H9 (cell line): ENCODE data around the gene MYOD1. TPM values are rescaled to one million over a fixed set of nuclear protein-coding genes. Genes with fewer than 3 reads are reported as not detected.

ENCODE experiments used
- DNase-seq: peaks from one replicate; pipeline ENCODE4 v3.0.0-alpha.2; 2017
- H2AFZ ChIP-seq: one replicate; pipeline ENCODE4 v1.6.1; 2013; ENCODE audit warnings: mild to moderate bottlenecking, low read length, control low read depth, moderate library complexity
- H2AK5ac ChIP-seq: 2 replicates; pipeline ENCODE4 v1.6.1; 2013; ENCODE audit warnings: low read length, control low read depth, mixed read lengths; ENCODE audit not compliant: insufficient read length
- H2BK120ac ChIP-seq: one replicate; pipeline ENCODE4 v1.6.1; 2013; ENCODE audit warnings: low read depth, mild to moderate bottlenecking, low read length, control low read depth, inconsistent platforms; ENCODE audit not compliant: poor library complexity, severe bottlenecking
- H2BK12ac ChIP-seq: 2 replicates; pipeline ENCODE4 v1.6.1; 2013; ENCODE audit warnings: low read length, control low read depth, mixed read lengths, low read depth; ENCODE audit not compliant: insufficient read length
- H2BK15ac ChIP-seq: 2 replicates; pipeline ENCODE4 v1.6.1; 2013; ENCODE audit warnings: low read depth, low read length, control low read depth
- H2BK20ac ChIP-seq: one replicate; pipeline ENCODE4 v1.6.1; 2013; ENCODE audit warnings: low read depth, mild to moderate bottlenecking, low read length, control low read depth, inconsistent platforms; ENCODE audit not compliant: poor library complexity, severe bottlenecking
- H2BK5ac ChIP-seq: 2 replicates; pipeline ENCODE4 v1.6.1; 2013; ENCODE audit warnings: low read length, control low read depth, mixed read lengths; ENCODE audit not compliant: insufficient read length
- H3K14ac ChIP-seq: 2 replicates; pipeline ENCODE4 v1.6.1; 2013; ENCODE audit warnings: low read length, control low read depth; ENCODE audit not compliant: insufficient read depth
- H3K18ac ChIP-seq: 2 replicates; pipeline ENCODE4 v1.6.1; 2013; ENCODE audit warnings: low read depth, mild to moderate bottlenecking, mixed read lengths, low read length, control low read depth; ENCODE audit not compliant: insufficient read length
- H3K23ac ChIP-seq: 2 replicates; pipeline ENCODE4 v1.6.1; 2013; ENCODE audit warnings: low read length, control low read depth, mixed read lengths, low read depth; ENCODE audit not compliant: insufficient read length
- H3K23me2 ChIP-seq: 2 replicates; pipeline ENCODE4 v1.6.1; 2013; ENCODE audit warnings: low read depth, mild to moderate bottlenecking, mixed read lengths, low read length, control low read depth; ENCODE audit not compliant: insufficient read length, poor library complexity, severe bottlenecking
- H3K27ac ChIP-seq: 2 replicates; pipeline ENCODE4 v1.5.1; 2013; ENCODE audit warnings: low read length, control low read depth, mixed read lengths, low read depth; ENCODE audit not compliant: insufficient read length
- H3K27me3 ChIP-seq: 2 replicates; pipeline ENCODE4 v1.6.1; 2013; ENCODE audit warnings: low read length, control low read depth, inconsistent platforms; ENCODE audit not compliant: insufficient read depth
- H3K4ac ChIP-seq: 2 replicates; pipeline ENCODE4 v1.6.1; 2013; ENCODE audit warnings: low read depth, mild to moderate bottlenecking, control low read depth, inconsistent platforms, low read length, moderate library complexity
- H3K4me1 ChIP-seq: 2 replicates; pipeline ENCODE4 v1.6.1; 2013; ENCODE audit warnings: low read length, control low read depth, inconsistent platforms; ENCODE audit not compliant: insufficient read depth
- H3K4me2 ChIP-seq: 2 replicates; pipeline ENCODE4 v1.6.1; 2013; ENCODE audit warnings: low read length, control low read depth, mixed read lengths; ENCODE audit not compliant: insufficient read length, insufficient read depth
- H3K56ac ChIP-seq: 2 replicates; pipeline ENCODE4 v1.6.1; 2013; ENCODE audit warnings: low read depth, mild to moderate bottlenecking, mixed read lengths, low read length, control low read depth; ENCODE audit not compliant: insufficient read length
- H3K79me1 ChIP-seq: 2 replicates; pipeline ENCODE4 v1.6.1; 2013; ENCODE audit warnings: low read depth, mild to moderate bottlenecking, moderate library complexity, low read length, control low read depth, inconsistent platforms; ENCODE audit not compliant: insufficient read depth, poor library complexity, severe bottlenecking
- H3K79me2 ChIP-seq: 2 replicates; pipeline ENCODE4 v1.6.1; 2013; ENCODE audit warnings: low read length, control low read depth, inconsistent platforms; ENCODE audit not compliant: insufficient read depth
- H3K9ac ChIP-seq: 2 replicates; pipeline ENCODE4 v1.6.1; 2013; ENCODE audit warnings: low read length, control low read depth, mixed read lengths; ENCODE audit not compliant: insufficient read length; ENCODE audit errors: extremely low read depth
- H3K9me3 ChIP-seq: one replicate; pipeline ENCODE4 v1.6.1; 2013; ENCODE audit warnings: low read depth, low read length, inconsistent platforms; ENCODE audit not compliant: control insufficient read depth
- H3T11ph ChIP-seq: one replicate; pipeline ENCODE4 v1.6.1; 2013; ENCODE audit warnings: mild to moderate bottlenecking, low read length, control low read depth, inconsistent platforms
- H4K20me1 ChIP-seq: one replicate; pipeline ENCODE4 v1.6.1; 2013; ENCODE audit not compliant: control insufficient read depth, insufficient read length, insufficient read depth
- H4K5ac ChIP-seq: 2 replicates; pipeline ENCODE4 v1.6.1; 2013; ENCODE audit warnings: low read depth, mild to moderate bottlenecking, mixed read lengths, low read length, control low read depth; ENCODE audit not compliant: insufficient read length
- H4K8ac ChIP-seq: replicated peaks from 2 replicates; pipeline ENCODE4 v1.6.1; 2013; ENCODE audit warnings: low read length, control low read depth, mixed read lengths, low read depth; ENCODE audit not compliant: insufficient read length
- H4K91ac ChIP-seq: 2 replicates; pipeline ENCODE4 v1.6.1; 2013; ENCODE audit warnings: low read depth, mild to moderate bottlenecking, moderate library complexity, mixed read lengths, low read length, control low read depth; ENCODE audit not compliant: insufficient read length
- H3K27ac Mint-ChIP-seq, 3 experiments: 2 replicates in 2 of 3; 3 replicates in 1 of 3; pipeline ENCODE4 v1.8.0; 2020 to 2021; ENCODE audit warnings: mixed read lengths in 3 of 3, mild to moderate bottlenecking in 1 of 3, moderate library complexity in 1 of 3
- H3K27me3 Mint-ChIP-seq: 2 replicates; pipeline ENCODE4 v1.8.0; 2021; ENCODE audit warnings: low read depth, mild to moderate bottlenecking, moderate library complexity, mixed read lengths
- H3K36me3 Mint-ChIP-seq, 3 experiments: 2 replicates in 2 of 3; 3 replicates in 1 of 3; pipeline ENCODE4 v1.8.0; 2020 to 2021; ENCODE audit warnings: low read depth in 3 of 3, mixed read lengths in 3 of 3; ENCODE audit not compliant: insufficient read depth in 1 of 3
- H3K4me1 Mint-ChIP-seq, 2 experiments: 2 replicates each; pipeline ENCODE4 v1.8.0; 2020; ENCODE audit warnings: mixed read lengths in 2 of 2
- H3K4me3 Mint-ChIP-seq, 2 experiments: 2 replicates in 1 of 2; 3 replicates in 1 of 2; pipeline ENCODE4 v1.8.0; 2020 to 2021; ENCODE audit warnings: mild to moderate bottlenecking in 2 of 2, mixed read lengths in 2 of 2, moderate library complexity in 1 of 2
- H3K9me3 Mint-ChIP-seq, 2 experiments: 2 replicates in 1 of 2; 3 replicates in 1 of 2; pipeline ENCODE4 v1.8.0; 2020; ENCODE audit warnings: mild to moderate bottlenecking in 2 of 2, mixed read lengths in 2 of 2, moderate library complexity in 1 of 2
- WGBS: extraction: QIAGEN DNeasy Blood & Tissue Kit; methylation state at CpG from one replicate; pipeline ENCODE4 v1.1.7; 2013; ENCODE audit warnings: missing lambda C conversion rate, low lambda C conversion rate, mixed read lengths; ENCODE audit not compliant: insufficient read length; ENCODE audit errors: extremely low coverage; 5-methylcytosine and 5-hydroxymethylcytosine counted together
- total RNA-seq: library from RNA; stranded (reverse); gene quantifications from 2 replicates; pipeline ENCODE4 v1.2.1, GENCODE V29; 2021
- TF ChIP-seq, protein P1 (sequence below): fragments of 200-600 bp; sonication (generic); conservative IDR thresholded peaks from 3 replicates; pipeline ENCODE4 v1.8.0; 2021; ENCODE audit warnings: antibody characterized with exemption, mild to moderate bottlenecking

The MYOD1 gene
- total RNA-seq, 1 experiment from 2014 or later: not detected

GRCh38 chr11:17719938-17720795, 796 bp downstream of the MYOD1 start:
- no peaks in the 10 kb centered on the region for H3K9me3 ChIP-seq
- H3T11ph ChIP-seq: no peak overlapping the region
- no CpG with 5 or more reads among the region's 85 CpGs for WGBS
- peak; percentile 74 for DNase-seq
- H3K27ac ChIP-seq: no peak overlapping the region
- Mint-ChIP-seq H3K36me3 (no peaks in the 10 kb centered on the region), H3K27me3 (no peaks in the 10 kb centered on the region; the same call in none of the 2 replicates), H3K27ac (no peak overlapping the region), H3K4me1 (peaks cover 15 to 28% of the 10 kb centered on the region in 2 experiments), H3K9me3 (peaks cover 0 to 3% of the 10 kb centered on the region in 2 experiments; a peak in 1 of 5 replicates), H3K4me3 (peak overlapping the region; percentile 43 to 72; a peak in 4 of 5 replicates)
- H4K20me1 ChIP-seq: no peaks in the 10 kb centered on the region
- H2BK12ac ChIP-seq: no peak overlapping the region
- TF ChIP-seq, protein P1, sequence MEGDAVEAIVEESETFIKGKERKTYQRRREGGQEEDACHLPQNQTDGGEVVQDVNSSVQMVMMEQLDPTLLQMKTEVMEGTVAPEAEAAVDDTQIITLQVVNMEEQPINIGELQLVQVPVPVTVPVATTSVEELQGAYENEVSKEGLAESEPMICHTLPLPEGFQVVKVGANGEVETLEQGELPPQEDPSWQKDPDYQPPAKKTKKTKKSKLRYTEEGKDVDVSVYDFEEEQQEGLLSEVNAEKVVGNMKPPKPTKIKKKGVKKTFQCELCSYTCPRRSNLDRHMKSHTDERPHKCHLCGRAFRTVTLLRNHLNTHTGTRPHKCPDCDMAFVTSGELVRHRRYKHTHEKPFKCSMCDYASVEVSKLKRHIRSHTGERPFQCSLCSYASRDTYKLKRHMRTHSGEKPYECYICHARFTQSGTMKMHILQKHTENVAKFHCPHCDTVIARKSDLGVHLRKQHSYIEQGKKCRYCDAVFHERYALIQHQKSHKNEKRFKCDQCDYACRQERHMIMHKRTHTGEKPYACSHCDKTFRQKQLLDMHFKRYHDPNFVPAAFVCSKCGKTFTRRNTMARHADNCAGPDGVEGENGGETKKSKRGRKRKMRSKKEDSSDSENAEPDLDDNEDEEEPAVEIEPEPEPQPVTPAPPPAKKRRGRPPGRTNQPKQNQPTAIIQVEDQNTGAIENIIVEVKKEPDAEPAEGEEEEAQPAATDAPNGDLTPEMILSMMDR: peak; percentile 58
- H3K9ac ChIP-seq: no peak overlapping the region
- no peak overlapping the region for H3K56ac ChIP-seq
- H3K4me1 ChIP-seq: no peaks in the 10 kb centered on the region
- no peak overlapping the region for H2AFZ ChIP-seq
- H3K79me1 ChIP-seq: no peaks in the 10 kb centered on the region
- H3K4me2 ChIP-seq: peak overlapping the region; percentile 68
- no peak overlapping the region for H2BK5ac ChIP-seq
- H2BK20ac ChIP-seq: no peak overlapping the region
- H2BK120ac ChIP-seq: no peak overlapping the region
- no peak overlapping the region for H3K18ac ChIP-seq
- no peak overlapping the region for H3K4ac ChIP-seq
- H3K23ac ChIP-seq: no peak overlapping the region
- no peak overlapping the region for H4K91ac ChIP-seq
- no peak overlapping the region for H4K8ac ChIP-seq
- peaks cover 11% of the 10 kb centered on the region for H3K23me2 ChIP-seq
- H3K27me3 ChIP-seq: peaks cover 77% of the 10 kb centered on the region
- no peak overlapping the region for H4K5ac ChIP-seq
- H2AK5ac ChIP-seq: no peak overlapping the region
- H3K14ac ChIP-seq: no peak overlapping the region
- no peaks in the 10 kb centered on the region for H3K79me2 ChIP-seq
- H2BK15ac ChIP-seq: no peak overlapping the region
